ENCODE data around the gene RANBP9. TPM values are rescaled to one million over a fixed set of nuclear protein-coding genes. Genes with fewer than 3 reads are reported as not detected.

The RANBP9 gene
- total RNA-seq, 4 donors from 2014 or later: 44.7 to 93.1 (median 63.3) TPM

GRCh38 chr6:13673368-13673767 is 38.3 kb downstream of the RANBP9 start:
- no peaks in the 10 kb centered on the region for H3K36me3 ChIP-seq
- intact Hi-C loops (cut with DNase I; ENCODE audit: low total_unique reads) (no loop called here), in situ Hi-C loops (cut with MboI; ENCODE audit: low sequenced_read_pairs in 4 of 4) (no loop called here)
- no peaks in the 10 kb centered on the region for H3K9me3 ChIP-seq
- no peaks in the 10 kb centered on the region for H3K27me3 ChIP-seq
- ATAC-seq (no peak), DNase-seq (no peak)
- no peak overlapping the region for H3K4me3 ChIP-seq
- H3K27ac ChIP-seq: no peak overlapping the region
- peaks cover 7 to 15% of the 10 kb centered on the region in 2 donors for H3K4me1 ChIP-seq
- TF ChIP-seq POLR2A (IDR thresholded peaks at IDR 0.05) (no peak), CTCF (IDR thresholded peaks at IDR 0.05 in 4 of 5, conservative IDR thresholded peaks at IDR 0.05 in 1 of 5) (no peak)

- Histone ChIP-seq H3K27me3 (no peaks in the 10 kb centered on the region), H3K36me3 (no peaks in the 10 kb centered on the region), H3K9me3 (no peaks in the 10 kb centered on the region), H3K4me1 (peaks cover 7 to 15% of the 10 kb centered on the region in 2 donors), H3K4me3 (no peak overlapping the region), H3K27ac (no peak overlapping the region)
- no peak for TF ChIP-seq POLR2A (IDR thresholded peaks at IDR 0.05)
- TF ChIP-seq CTCF (IDR thresholded peaks at IDR 0.05 in 4 of 5, conservative IDR thresholded peaks at IDR 0.05 in 1 of 5): no peak
- in situ Hi-C loops (cut with MboI; ENCODE audit: low sequenced_read_pairs in 4 of 4): no loop called here
- no peak for DNase-seq
- intact Hi-C loops (cut with DNase I; ENCODE audit: low total_unique reads): no loop called here
- ATAC-seq: no peak
Observed at GRCh38 chr6:13672904-13673303, 38.7 kb downstream of the RANBP9 start.

- peaks cover 7 to 21% of the 10 kb centered on the region in 2 donors for H3K4me1 ChIP-seq
- intact Hi-C loops (cut with DNase I; ENCODE audit: low total_unique reads): no loop called here
- H3K9me3 ChIP-seq: no peaks in the 10 kb centered on the region
- H3K4me3 ChIP-seq: no peak overlapping the region
- no peak for TF ChIP-seq CTCF (IDR thresholded peaks at IDR 0.05 in 4 of 5, conservative IDR thresholded peaks at IDR 0.05 in 1 of 5)
- no peak for TF ChIP-seq POLR2A (IDR thresholded peaks at IDR 0.05)
- ATAC-seq (no peak), DNase-seq (no peak)
- H3K36me3 ChIP-seq: no peaks in the 10 kb centered on the region
- no peak overlapping the region for H3K27ac ChIP-seq
- in situ Hi-C loops (cut with MboI; ENCODE audit: low sequenced_read_pairs in 4 of 4): no loop called here
- H3K27me3 ChIP-seq: no peaks in the 10 kb centered on the region
Observed at GRCh38 chr6:13671548-13672127, 40.0 kb downstream of the RANBP9 start.

- no peaks in the 10 kb centered on the region for H3K9me3 ChIP-seq
- no peak overlapping the region for H3K27ac ChIP-seq
Observed at GRCh38 chr6:13669476-13669875, 42.2 kb downstream of the RANBP9 start.

More at GRCh38 chr6:13669476-13669875, 42.2 kb downstream of the RANBP9 start:
- intact Hi-C loops (cut with DNase I; ENCODE audit: low total_unique reads) (no loop called here), in situ Hi-C loops (cut with MboI; ENCODE audit: low sequenced_read_pairs in 4 of 4) (no loop called here)
- no peaks in the 10 kb centered on the region for H3K27me3 ChIP-seq
- no peak overlapping the region for H3K4me3 ChIP-seq
- no peaks in the 10 kb centered on the region for H3K36me3 ChIP-seq
- ATAC-seq (no peak), DNase-seq (no peak)
- TF ChIP-seq POLR2A (IDR thresholded peaks at IDR 0.05): no peak
- TF ChIP-seq CTCF (IDR thresholded peaks at IDR 0.05 in 4 of 5, conservative IDR thresholded peaks at IDR 0.05 in 1 of 5): no peak
- H3K4me1 ChIP-seq: peaks cover 13 to 32% of the 10 kb centered on the region in 2 donors

Data from gastrocnemius medialis (tissue), 4 donors.